Gastroesophageal sphincter (tissue), 3 donors: ENCODE data around the gene DET1.

Source experiments
- EP300 ChIP-seq: sonication (generic); formaldehyde crosslinking; IDR thresholded peaks from one replicate; pipeline ENCODE4 v1.6.1; 2017; ENCODE audit warnings: antibody characterized with exemption, mild to moderate bottlenecking
- TF ChIP-seq, protein P1 (sequence below), 4 experiments: fragments of 200-600 bp in 2 of 4; fragments of 450-650 bp in 2 of 4; sonication (generic) in 1 of 4; IDR thresholded peaks; one replicate each; pipeline ENCODE4 v1.5.1; 2017 to 2019; ENCODE audit warnings: antibody characterized with exemption in 4 of 4, mild to moderate bottlenecking in 2 of 4, moderate library complexity in 2 of 4

DNA sequence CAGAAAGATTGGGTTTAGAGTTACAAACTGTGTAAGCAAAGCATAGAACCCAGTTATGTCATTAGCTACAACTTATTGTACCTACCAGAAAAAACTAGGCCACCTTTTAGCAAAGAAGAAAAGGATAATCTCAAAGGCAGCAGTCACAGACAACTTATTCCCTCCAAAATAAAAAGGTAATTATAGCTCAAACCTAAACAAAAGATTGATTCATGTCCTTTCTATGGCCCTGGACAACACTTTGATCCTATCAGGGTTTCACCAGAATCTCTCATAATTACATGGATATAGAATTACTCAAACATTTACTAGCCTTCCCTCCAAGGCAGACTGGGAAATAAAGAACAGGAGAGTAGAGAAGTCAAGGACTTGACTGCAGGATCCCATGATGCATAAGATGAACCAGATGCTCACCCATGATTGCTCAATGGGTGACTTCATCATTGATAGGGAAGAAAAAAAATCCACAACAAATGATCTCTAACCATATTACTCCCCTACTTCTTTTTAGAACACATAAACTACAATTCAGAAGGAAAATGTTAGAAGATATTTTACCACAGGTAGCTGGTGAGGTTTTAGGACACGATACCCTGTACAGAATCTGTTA, 17.4 kb downstream of the DET1 start:
- TF ChIP-seq, protein P1, sequence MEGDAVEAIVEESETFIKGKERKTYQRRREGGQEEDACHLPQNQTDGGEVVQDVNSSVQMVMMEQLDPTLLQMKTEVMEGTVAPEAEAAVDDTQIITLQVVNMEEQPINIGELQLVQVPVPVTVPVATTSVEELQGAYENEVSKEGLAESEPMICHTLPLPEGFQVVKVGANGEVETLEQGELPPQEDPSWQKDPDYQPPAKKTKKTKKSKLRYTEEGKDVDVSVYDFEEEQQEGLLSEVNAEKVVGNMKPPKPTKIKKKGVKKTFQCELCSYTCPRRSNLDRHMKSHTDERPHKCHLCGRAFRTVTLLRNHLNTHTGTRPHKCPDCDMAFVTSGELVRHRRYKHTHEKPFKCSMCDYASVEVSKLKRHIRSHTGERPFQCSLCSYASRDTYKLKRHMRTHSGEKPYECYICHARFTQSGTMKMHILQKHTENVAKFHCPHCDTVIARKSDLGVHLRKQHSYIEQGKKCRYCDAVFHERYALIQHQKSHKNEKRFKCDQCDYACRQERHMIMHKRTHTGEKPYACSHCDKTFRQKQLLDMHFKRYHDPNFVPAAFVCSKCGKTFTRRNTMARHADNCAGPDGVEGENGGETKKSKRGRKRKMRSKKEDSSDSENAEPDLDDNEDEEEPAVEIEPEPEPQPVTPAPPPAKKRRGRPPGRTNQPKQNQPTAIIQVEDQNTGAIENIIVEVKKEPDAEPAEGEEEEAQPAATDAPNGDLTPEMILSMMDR (IDR thresholded peaks at IDR 0.05), result no peak
- TF ChIP-seq EP300, result no peak
